Mesothelial cell of epicardium (in vitro differentiated cells): Measurements from ENCODE around the gene BPIFB2. TPM values are rescaled to one million over a fixed set of nuclear protein-coding genes. Genes with fewer than 3 reads are reported as not detected.

ENCODE experiments used
- DNase-seq, 2 experiments: peaks; one replicate each; pipeline ENCODE4 v3.0.0; 2021; ENCODE audit warnings: low spot score in 2 of 2; ENCODE audit not compliant: unreplicated experiment in 2 of 2
- H3K27ac Mint-ChIP-seq: 2 replicates; pipeline ENCODE4 v1.8.0; 2021; ENCODE audit warnings: mixed read lengths
- H3K27me3 Mint-ChIP-seq: 2 replicates; pipeline ENCODE4 v1.8.0; 2021; ENCODE audit warnings: low read depth, mixed read lengths
- H3K36me3 Mint-ChIP-seq: 2 replicates; pipeline ENCODE4 v1.8.0; 2021; ENCODE audit warnings: mixed read lengths
- H3K4me1 Mint-ChIP-seq: 2 replicates; pipeline ENCODE4 v1.8.0; 2021; ENCODE audit warnings: mixed read lengths
- H3K4me3 Mint-ChIP-seq: 2 replicates; pipeline ENCODE4 v1.8.0; 2021; ENCODE audit warnings: mild to moderate bottlenecking, moderate library complexity, mixed read lengths
- H3K9me3 Mint-ChIP-seq: 2 replicates; pipeline ENCODE4 v1.8.0; 2021; ENCODE audit warnings: mixed read lengths
- CTCF ChIP-seq: fragments of 200-600 bp; sonication (generic); IDR thresholded peaks from one replicate; pipeline ENCODE4 v1.5.0; 2021; ENCODE audit warnings: antibody characterized with exemption; ENCODE audit not compliant: unreplicated experiment
- total RNA-seq: library from RNA; stranded (reverse); gene quantifications from 3 replicates; pipeline ENCODE4 v1.2.1, GENCODE V29; 2021

The BPIFB2 gene
- total RNA-seq, 1 donor from 2014 or later: not detected

- Mint-ChIP-seq H3K4me1 (peaks cover 4% of the 10 kb centered on the region), H3K36me3 (no peaks in the 10 kb centered on the region), H3K4me3 (no peak overlapping the region), H3K27me3 (no peaks in the 10 kb centered on the region), H3K27ac (no peak overlapping the region), H3K9me3 (no peaks in the 10 kb centered on the region)
- TF ChIP-seq CTCF: no peak
- DNase-seq: no peak
Measured at GRCh38 chr20:32987044-32987825, 20.3 kb upstream of the BPIFB2 start.

DNA sequence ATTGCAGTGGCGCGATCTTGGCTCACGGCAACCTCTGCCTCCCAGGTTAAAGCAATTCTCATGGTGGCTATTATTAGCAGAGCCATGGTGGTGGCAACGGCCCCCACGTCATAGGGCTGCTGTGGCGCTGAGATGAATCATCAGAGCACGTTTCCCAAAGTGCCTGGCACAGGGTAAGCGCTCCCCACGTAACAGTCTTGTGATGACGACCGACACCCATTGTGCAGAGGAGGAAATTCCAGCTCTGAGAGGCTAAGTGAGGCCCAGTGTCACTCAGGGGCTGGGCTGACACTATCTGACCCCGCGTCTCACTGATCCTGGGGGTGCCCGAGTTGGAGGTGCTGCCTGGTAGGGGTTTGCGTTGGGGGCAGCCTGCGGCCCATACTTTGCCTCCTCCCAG lies 19.5 kb upstream of the BPIFB2 start:
- H3K4me3 Mint-ChIP-seq: no peak overlapping the region
- no peak for DNase-seq
- H3K9me3 Mint-ChIP-seq: no peaks in the 10 kb centered on the region
- no peaks in the 10 kb centered on the region for H3K27me3 Mint-ChIP-seq
- no peaks in the 10 kb centered on the region for H3K4me1 Mint-ChIP-seq
- no peak for TF ChIP-seq CTCF
- H3K36me3 Mint-ChIP-seq: no peaks in the 10 kb centered on the region
- H3K27ac Mint-ChIP-seq: no peak overlapping the region

GRCh38 chr20:32989507-32990283 lies 17.8 kb upstream of the BPIFB2 start:
- Mint-ChIP-seq H3K36me3 (no peaks in the 10 kb centered on the region), H3K9me3 (peaks cover 4% of the 10 kb centered on the region)

GRCh38 chr20:32990426-32990825 lies 17.1 kb upstream of the BPIFB2 start:
- Mint-ChIP-seq H3K27me3 (no peaks in the 10 kb centered on the region), H3K4me1 (no peaks in the 10 kb centered on the region), H3K4me3 (no peak overlapping the region), H3K9me3 (peaks cover 11% of the 10 kb centered on the region), H3K36me3 (no peaks in the 10 kb centered on the region), H3K27ac (no peak overlapping the region)
- TF ChIP-seq CTCF: no peak
- no peak for DNase-seq

More at GRCh38 chr20:32989507-32990283, 17.8 kb upstream of the BPIFB2 start:
- no peaks in the 10 kb centered on the region for H3K27me3 Mint-ChIP-seq
- H3K4me1 Mint-ChIP-seq: no peaks in the 10 kb centered on the region
- no peak for TF ChIP-seq CTCF
- H3K27ac Mint-ChIP-seq: no peak overlapping the region
- H3K4me3 Mint-ChIP-seq: no peak overlapping the region
- DNase-seq: no peak

DNA sequence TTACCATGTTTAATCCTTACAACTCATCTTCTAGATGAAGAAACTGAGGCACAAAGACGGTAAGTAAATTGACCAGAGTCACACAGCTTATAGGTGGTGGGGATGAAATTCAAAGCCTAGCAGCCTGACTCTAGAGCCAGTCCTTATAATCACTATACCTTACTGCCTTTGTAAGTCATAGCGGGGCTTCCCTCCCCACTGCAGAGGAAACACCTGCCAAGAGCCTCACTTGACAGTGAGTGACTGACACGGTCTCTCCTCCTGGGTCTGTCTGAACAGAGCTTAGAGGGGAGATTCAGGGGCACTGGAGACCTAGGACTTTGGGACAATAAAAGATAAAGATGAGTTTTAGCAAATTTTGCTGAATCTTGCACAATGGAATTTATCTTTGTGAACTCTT lies 16.1 kb upstream of the BPIFB2 start:
- Mint-ChIP-seq H3K4me1 (no peaks in the 10 kb centered on the region), H3K4me3 (no peak overlapping the region), H3K36me3 (no peaks in the 10 kb centered on the region), H3K27ac (no peak overlapping the region), H3K9me3 (peaks cover 13% of the 10 kb centered on the region), H3K27me3 (no peaks in the 10 kb centered on the region)
- no peak for DNase-seq
- TF ChIP-seq CTCF: no peak
